GM23338 (cell line): Measurements from ENCODE around the gene FMN2.
"Not testable (repeated sequence)": the region's sequence is repeated elsewhere in the genome, so short reads cannot be mapped to it uniquely, and the experiment has no call there.

ENCODE experiments used
- CREB1 ChIP-seq: fragments of 250-450 bp; sonication (Bioruptor Pico); IDR thresholded peaks from 2 replicates; pipeline ENCODE4 v1.5.0; 2020; ENCODE audit warnings: low read depth, mild to moderate bottlenecking, moderate library complexity
- CTCF ChIP-seq, 2 experiments: fragments of 200-600 bp in 1 of 2; sonication (generic) in 1 of 2; conservative IDR thresholded peaks; 2 replicates each; pipeline versions ENCODE4 v1.5.1 to v1.6.1; 2016 to 2017; ENCODE audit warnings: antibody characterized with exemption in 2 of 2, low read depth in 2 of 2, mild to moderate bottlenecking in 2 of 2, moderate library complexity in 1 of 2
- EZH2 ChIP-seq: fragments of 200-600 bp; sonication (generic); IDR thresholded peaks from one replicate; pipeline ENCODE4 v1.8.0; 2017; ENCODE audit warnings: antibody characterized with exemption, mild to moderate bottlenecking, low read depth; ENCODE audit not compliant: unreplicated experiment
- EZH2phosphoT487 ChIP-seq: fragments of 200-600 bp; sonication (generic); IDR thresholded peaks from one replicate; pipeline ENCODE4 v1.8.1; 2018; ENCODE audit warnings: antibody characterized with exemption; ENCODE audit not compliant: unreplicated experiment
- JUNB ChIP-seq: IDR thresholded peaks from one replicate; pipeline ENCODE4 v1.6.1; 2016; ENCODE audit warnings: antibody characterized with exemption; ENCODE audit not compliant: unreplicated experiment
- NANOG ChIP-seq: IDR thresholded peaks from 2 replicates; pipeline ENCODE4 v1.6.1; 2016; ENCODE audit warnings: antibody characterized with exemption, borderline replicate concordance
- POLR2AphosphoS5 ChIP-seq: IDR thresholded peaks from 2 replicates; pipeline ENCODE4 v1.6.1; 2016; ENCODE audit warnings: antibody characterized with exemption, low read depth
- REST ChIP-seq: IDR thresholded peaks from one replicate; pipeline ENCODE4 v1.6.1; 2018; ENCODE audit warnings: antibody characterized with exemption; ENCODE audit not compliant: unreplicated experiment
- ZNF114 ChIP-seq: fragments of 250-450 bp; sonication (Bioruptor Pico); IDR thresholded peaks from 2 replicates; pipeline ENCODE4 v1.5.0; 2020; ENCODE audit warnings: mild to moderate bottlenecking, moderate library complexity
- TF ChIP-seq, protein P1 (sequence below): IDR thresholded peaks from 2 replicates; pipeline ENCODE4 v1.6.1; 2016; ENCODE audit warnings: antibody characterized with exemption

DNA sequence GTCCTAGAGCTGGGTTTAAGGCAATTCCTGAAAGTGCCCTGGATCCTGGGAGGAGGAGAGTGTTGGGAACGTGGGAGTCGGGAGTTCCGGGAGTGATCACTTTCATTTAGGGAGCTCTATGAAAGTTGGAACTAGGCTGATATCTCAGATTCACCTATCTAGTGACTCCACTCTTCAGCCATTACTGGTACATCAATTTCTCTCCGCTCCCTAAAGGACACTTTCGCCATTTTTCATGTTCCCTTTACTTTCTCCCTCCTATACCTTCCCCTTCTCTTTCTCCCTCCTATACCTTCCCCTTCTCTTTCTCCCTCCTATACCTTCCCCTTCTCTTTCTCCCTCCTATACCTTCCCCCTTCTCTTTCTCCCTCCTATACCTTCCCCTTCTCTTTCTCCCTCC is 93.0 kb downstream of the FMN2 start:
- TF ChIP-seq CTCF (conservative IDR thresholded peaks at IDR 0.05; ENCODE audit: low read depth in 2 of 2); POLR2AphosphoS5; EZH2phosphoT487; ZNF114 (CRISPR knock-in tag); REST; CREB1; EZH2; NANOG: not testable (repeated sequence)
- TF ChIP-seq JUNB, result peak; percentile 34
- TF ChIP-seq, protein P1, sequence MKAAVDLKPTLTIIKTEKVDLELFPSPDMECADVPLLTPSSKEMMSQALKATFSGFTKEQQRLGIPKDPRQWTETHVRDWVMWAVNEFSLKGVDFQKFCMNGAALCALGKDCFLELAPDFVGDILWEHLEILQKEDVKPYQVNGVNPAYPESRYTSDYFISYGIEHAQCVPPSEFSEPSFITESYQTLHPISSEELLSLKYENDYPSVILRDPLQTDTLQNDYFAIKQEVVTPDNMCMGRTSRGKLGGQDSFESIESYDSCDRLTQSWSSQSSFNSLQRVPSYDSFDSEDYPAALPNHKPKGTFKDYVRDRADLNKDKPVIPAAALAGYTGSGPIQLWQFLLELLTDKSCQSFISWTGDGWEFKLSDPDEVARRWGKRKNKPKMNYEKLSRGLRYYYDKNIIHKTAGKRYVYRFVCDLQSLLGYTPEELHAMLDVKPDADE, result not testable (repeated sequence)
